K562 (cell line): ENCODE measurements around the gene KRTAP6-2. TPM values are rescaled to one million over a fixed set of nuclear protein-coding genes. Genes with fewer than 3 reads are reported as not detected.

ENCODE experiments used
- ATAC-seq: fragments of 200-7000 bp; cut with Tn5 transposase; 3 replicates; pipeline ENCODE4 v1.9.1; 2020; ENCODE audit warnings: moderate library complexity
- BruUV-seq: library from RNA; stranded (reverse); fragments of 400-500 nt; replicated peaks from 2 replicates; lab custom pipeline; 2021; lab: Mats Ljungman, UMichigan
- CTCF ChIA-PET: fragments of 300-600 bp; formaldehyde crosslinking; extraction: SDS; loops from one replicate; lab custom pipeline; 2021; ENCODE audit warnings: low intra/inter-chr PET ratio; lab: Yijun Ruan, JAX
- POLR2A ChIA-PET: fragments of 300-600, 350-650 bp; sonication (Branson Sonifier 250); formaldehyde crosslinking; extraction: SDS; loops from one replicate; lab custom pipeline; 2021; ENCODE audit warnings: antibody characterized with exemption, inconsistent platforms; lab: Yijun Ruan, JAX
- DNase-seq, 4 experiments: peaks; one replicate each; pipeline versions ENCODE4 v3.0.0 to v3.0.0-alpha.2; 2011 to 2018; ENCODE audit warnings: low spot score in 3 of 4, mixed read lengths in 3 of 4; ENCODE audit errors: extremely low read depth in 1 of 4
- FAIRE-seq: peaks from 2 replicates; lab custom pipeline; 2011; peaks lifted over from hg19 to GRCh38; lab: Jason Lieb, UNC
- H2AFZ ChIP-seq: 2 replicates; pipeline ENCODE4 v1.6.0; 2011; ENCODE audit warnings: low read depth, low read length, control low read depth, inconsistent platforms
- H3K27ac ChIP-seq: fragments of 200-600 bp; 3 replicates; pipeline ENCODE4 v1.8.0; 2011; ENCODE audit warnings: low read depth, mild to moderate bottlenecking, control low read depth, inconsistent platforms, low read length, moderate library complexity, mixed read lengths; ENCODE audit errors: extremely low read depth
- H3K27me3 ChIP-seq, 2 experiments: fragments of 300-600 bp in 1 of 2; 2 replicates in 1 of 2; 3 replicates in 1 of 2; pipeline versions ENCODE4 v1.6.0 to v1.8.0; 2011; ENCODE audit warnings: inconsistent platforms in 2 of 2, low read length in 2 of 2, mild to moderate bottlenecking in 1 of 2, mixed read lengths in 1 of 2, moderate library complexity in 1 of 2; ENCODE audit not compliant: control insufficient read depth in 2 of 2, insufficient read depth in 2 of 2
- H3K36me3 ChIP-seq: fragments of 300-600 bp; 3 replicates; pipeline ENCODE4 v1.8.0; 2011; ENCODE audit warnings: mild to moderate bottlenecking, low read length, inconsistent platforms; ENCODE audit not compliant: control insufficient read depth, insufficient read depth
- H3K4me1 ChIP-seq, 2 experiments: fragments of 200-600 bp in 1 of 2; replicated peaks in 1 of 2; 2 replicates in 1 of 2; 3 replicates in 1 of 2; pipeline versions ENCODE4 v1.5.1 to v1.8.0; 2011; ENCODE audit warnings: inconsistent platforms in 2 of 2, low read length in 2 of 2, mild to moderate bottlenecking in 1 of 2, mixed read lengths in 1 of 2, moderate library complexity in 1 of 2; ENCODE audit not compliant: control insufficient read depth in 2 of 2, insufficient read depth in 2 of 2
- H3K4me2 ChIP-seq: 2 replicates; pipeline ENCODE4 v1.6.1; 2011; ENCODE audit warnings: low read length, control low read depth, inconsistent platforms, mixed read lengths; ENCODE audit not compliant: insufficient read depth
- H3K4me3 ChIP-seq: fragments of 200-600 bp; sonication (generic), shearing (Covaris generic); 2 replicates; pipeline ENCODE4 v1.5.1; 2016; ENCODE audit warnings: control low read depth, inconsistent platforms
- H3K79me2 ChIP-seq: fragments of 200-600 bp; 3 replicates; pipeline ENCODE4 v1.8.0; 2011; ENCODE audit warnings: low read length, inconsistent platforms; ENCODE audit not compliant: control insufficient read depth, insufficient read depth
- H3K9ac ChIP-seq, 2 experiments: 2 replicates each; pipeline versions ENCODE4 v1.6.0 to v1.6.1; 2011; ENCODE audit warnings: low read depth in 2 of 2, low read length in 2 of 2, control low read depth in 1 of 2, inconsistent platforms in 1 of 2, mild to moderate bottlenecking in 1 of 2, mixed read lengths in 1 of 2; ENCODE audit not compliant: insufficient read depth in 1 of 2
- H3K9me1 ChIP-seq: one replicate; pipeline ENCODE4 v1.6.0; 2011; ENCODE audit warnings: inconsistent platforms, mild to moderate bottlenecking, low read length, moderate library complexity; ENCODE audit not compliant: control insufficient read depth, insufficient read depth
- H3K9me3 ChIP-seq: replicated peaks from 2 replicates; pipeline ENCODE4 v1.5.1; 2011; ENCODE audit warnings: low read depth, low read length, inconsistent platforms; ENCODE audit not compliant: control insufficient read depth, insufficient read depth
- H4K20me1 ChIP-seq: replicated peaks from 2 replicates; pipeline ENCODE4 v1.6.1; 2011; ENCODE audit warnings: low read length, inconsistent platforms, mixed read lengths; ENCODE audit not compliant: control insufficient read depth, insufficient read depth
- CEBPB ChIP-seq: fragments of 450-650 bp; IDR thresholded peaks from 2 replicates; pipeline ENCODE4 v1.6.1; 2016; ENCODE audit warnings: missing genetic modification characterization, missing compliant biosample characterization
- CEBPG ChIP-seq, 3 experiments: fragments of 200-800 bp in 1 of 3; sonication (Bioruptor generic) in 1 of 3; sonication (generic) in 1 of 3; formaldehyde crosslinking in 1 of 3; IDR thresholded peaks in 2 of 3; conservative IDR thresholded peaks in 1 of 3; 2 replicates each; pipeline versions ENCODE4 v1.6.1 to v1.8.0; 2016 to 2022; ENCODE audit warnings: missing compliant biosample characterization in 2 of 3, missing genetic modification characterization in 2 of 3, mild to moderate bottlenecking in 1 of 3, missing genetic modification reagents in 1 of 3
- FOXK2 ChIP-seq, 2 experiments: fragments of 450-650 bp; IDR thresholded peaks in 1 of 2; conservative IDR thresholded peaks in 1 of 2; 2 replicates each; pipeline ENCODE4 v1.6.1; 2016; ENCODE audit warnings: low read depth in 2 of 2, mild to moderate bottlenecking in 1 of 2
- KAT7 ChIP-seq: sonication (generic); formaldehyde crosslinking; IDR thresholded peaks from 2 replicates; pipeline ENCODE4 v1.8.0; 2022; ENCODE audit warnings: missing genetic modification reagents, mild to moderate bottlenecking, borderline replicate concordance
- WGBS: fragments of 100-300 bp; shearing (Covaris generic); methylation state at CpG from one replicate; pipeline ENCODE4 v1.1.6; 2016; ENCODE audit warnings: low coverage, mixed read lengths; ENCODE audit not compliant: insufficient coverage; ENCODE audit errors: missing lambda C conversion rate; 5-methylcytosine and 5-hydroxymethylcytosine counted together
- in situ Hi-C: fragments of 300-500 bp; cut with MboI; formaldehyde crosslinking; loops from 4 replicates; pipeline ENCODE4 v1.15.0; 2018; ENCODE audit warnings: inconsistent platforms, mixed read lengths
- intact Hi-C: fragments of 100-400 bp; cut with micrococcal nuclease; formaldehyde crosslinking; loops from 2 replicates; pipeline ENCODE4 v1.14.2; 2022
- polyA plus RNA-seq, 8 experiments: library from polyadenylated mRNA; depleted of rRNA in 4 of 8; stranded (reverse) in 5 of 8; unstranded in 3 of 8; fragments of >200 nt; fragmentation: Nextera tagmentation in 2 of 8; fragmentation: Illumina TruSeq in 1 of 8; extraction: Ambion mirVana in 2 of 8; extraction: Trizol in 1 of 8; gene quantifications; 2 replicates each; pipeline versions ENCODE4 v1.2.1 to v1.2.3, GENCODE V29; 2011 to 2014; ENCODE audit warnings: inconsistent platforms in 1 of 8, missing spikeins in 1 of 8
- total RNA-seq, 7 experiments: library from RNA; depleted of rRNA in 6 of 7; stranded (reverse); fragments of >200 nt in 6 of 7; fragmentation: Illumina TruSeq in 2 of 7; extraction: Trizol in 2 of 7; gene quantifications; 2 replicates each; pipeline versions ENCODE4 v1.2.1 to v1.2.3, GENCODE V29; 2011 to 2021; ENCODE audit warnings: low replicate concordance in 1 of 7
- TF ChIP-seq, protein P1 (sequence below), 2 experiments: fragments of 450-650 bp in 1 of 2; sonication (generic) in 1 of 2; formaldehyde crosslinking in 1 of 2; IDR thresholded peaks in 1 of 2; conservative IDR thresholded peaks in 1 of 2; 2 replicates each; pipeline versions ENCODE4 v1.6.1 to v1.8.1; 2016 to 2023; ENCODE audit warnings: mild to moderate bottlenecking in 2 of 2, moderate library complexity in 2 of 2, inconsistent platforms in 1 of 2, missing genetic modification reagents in 1 of 2

Gene KRTAP6-2
- total and polyA plus RNA-seq, 9 of the 15 experiments (the other 6 are each of a cell fraction or from before 2014, with no cell fraction given): not detected

DNA sequence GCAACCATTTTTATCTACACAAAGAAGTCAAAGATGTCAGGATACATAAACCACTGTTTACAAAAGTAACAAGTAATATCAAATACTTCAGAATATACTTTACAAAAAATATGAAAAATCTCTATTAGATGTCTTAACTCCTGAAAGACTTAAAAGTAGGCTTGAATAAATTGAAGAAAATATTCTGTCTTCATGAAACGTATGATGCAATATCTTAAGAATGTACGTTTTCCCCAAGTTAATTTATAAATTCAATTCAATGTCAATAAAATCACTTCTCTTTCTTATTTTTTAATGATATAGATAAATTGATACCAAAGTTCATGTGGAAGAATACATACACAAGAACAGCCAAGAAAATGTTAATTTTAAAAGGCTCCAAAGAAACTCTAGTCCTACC is 43.6 kb downstream of the KRTAP6-2 start:
- no peak for DNase-seq
- Histone ChIP-seq H3K4me1 (no peaks in the 10 kb centered on the region), H3K9me1 (no peaks in the 10 kb centered on the region), H4K20me1 (no peaks in the 10 kb centered on the region), H3K9ac (no peak overlapping the region), H3K36me3 (no peaks in the 10 kb centered on the region), H3K4me2 (no peak overlapping the region), H2AFZ (no peak overlapping the region), H3K4me3 (no peak overlapping the region), H3K27me3 (no peaks in the 10 kb centered on the region), H3K27ac (no peak overlapping the region), H3K9me3 (no peaks in the 10 kb centered on the region; the same call in 1 of the 2 replicates), H3K79me2 (no peaks in the 10 kb centered on the region)
- in situ Hi-C loops: no loop called here
- no peak for ATAC-seq
- no TSS peak for BruUV-seq
- CTCF ChIA-PET: no interaction called here
- no peak for FAIRE-seq
- WGBS: 0% methylated on average over 2 of the region's 2 CpGs
- POLR2A ChIA-PET: no interaction called here
- TF ChIP-seq, protein P1, sequence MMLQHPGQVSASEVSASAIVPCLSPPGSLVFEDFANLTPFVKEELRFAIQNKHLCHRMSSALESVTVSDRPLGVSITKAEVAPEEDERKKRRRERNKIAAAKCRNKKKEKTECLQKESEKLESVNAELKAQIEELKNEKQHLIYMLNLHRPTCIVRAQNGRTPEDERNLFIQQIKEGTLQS (IDR thresholded peaks at IDR 0.05): peak; percentile 36; the same call in 1 of the 2 replicates
- TF ChIP-seq, protein P1 (CRISPR knock-in tag; conservative IDR thresholded peaks at IDR 0.05): no peak
- TF ChIP-seq FOXK2 (conservative IDR thresholded peaks at IDR 0.05 in 1 of 2, IDR thresholded peaks at IDR 0.05 in 1 of 2; ENCODE audit: low read depth in 2 of 2): no peak
- no peak for TF ChIP-seq KAT7 (CRISPR knock-in tag)
- TF ChIP-seq CEBPG (CRISPR knock-in tag; IDR thresholded peaks at IDR 0.05): no peak
- peak in 1 of 2 experiments; percentile 89; a peak in 2 of 4 replicates for TF ChIP-seq CEBPG (tag; conservative IDR thresholded peaks at IDR 0.05 in 1 of 2, IDR thresholded peaks at IDR 0.05 in 1 of 2)
- peak; percentile 51 for TF ChIP-seq CEBPB (tag)
- TF ChIP-seq, all 486 proteins: peak for 3
- intact Hi-C loops: no loop called here
